GM21723 (cell line): ENCODE data around the gene BTRC.
"Not testable (repeated sequence)": the region's sequence is repeated elsewhere in the genome, so short reads cannot be mapped to it uniquely, and the experiment has no call there.

Experiments used
- ATAC-seq: cut with Tn5 transposase; IDR thresholded peaks from one replicate; pipeline ENCODE4 v1.9.1; 2021; ENCODE audit warnings: mild to moderate bottlenecking, moderate library complexity; ENCODE audit not compliant: unreplicated experiment

The BTRC gene

GRCh38 chr10:101353692-101354327 lies at the start of gene BTRC:
TSS of gene BTRC (plus strand) at chr10:101354165. CDS start at chr10:101354181, 16 bp downstream.
- peak; percentile 95 for ATAC-seq

- no peak for ATAC-seq
Observed at GRCh38 chr10:101304316-101304715, 49.6 kb upstream of the BTRC start.

GRCh38 chr10:101305320-101306241 lies 48.4 kb upstream of the BTRC start:
- ATAC-seq, result no peak

- no peak for ATAC-seq
Observed at GRCh38 chr10:101308051-101308450, 45.9 kb upstream of the BTRC start.

- ATAC-seq, result no peak
Observed at GRCh38 chr10:101310529-101311184, 43.3 kb upstream of the BTRC start.

GRCh38 chr10:101311185-101312066 lies 42.5 kb upstream of the BTRC start:
- ATAC-seq, result no peak

- ATAC-seq, result no peak
Observed at GRCh38 chr10:101319241-101319915, 34.6 kb upstream of the BTRC start.

GRCh38 chr10:101321073-101321472 lies 32.9 kb upstream of the BTRC start:
- no peak for ATAC-seq

GRCh38 chr10:101322266-101323108 lies 31.5 kb upstream of the BTRC start:
- no peak for ATAC-seq

- no peak for ATAC-seq
Observed at GRCh38 chr10:101323495-101323894, 30.5 kb upstream of the BTRC start.

- ATAC-seq, result not testable (repeated sequence)
Observed at GRCh38 chr10:101327454-101327853, 26.5 kb upstream of the BTRC start.

- no peak for ATAC-seq
Observed at GRCh38 chr10:101329341-101330032, 24.5 kb upstream of the BTRC start.

GRCh38 chr10:101330231-101330630 lies 23.7 kb upstream of the BTRC start:
- ATAC-seq, result no peak

- ATAC-seq, result no peak
Observed at GRCh38 chr10:101330631-101331225, 23.2 kb upstream of the BTRC start.

- ATAC-seq, result no peak
Observed at GRCh38 chr10:101331956-101332355, 22.0 kb upstream of the BTRC start.

GRCh38 chr10:101334259-101334658 lies 19.7 kb upstream of the BTRC start:
- ATAC-seq, result not testable (repeated sequence)

- no peak for ATAC-seq
Observed at GRCh38 chr10:101336382-101336781, 17.6 kb upstream of the BTRC start.

GRCh38 chr10:101337836-101338235 lies 16.1 kb upstream of the BTRC start:
- ATAC-seq, result no peak
